HG03108 (cell line): ENCODE measurements around the gene MYRIP.
"Not testable (repeated sequence)": the region's sequence is repeated elsewhere in the genome, so short reads cannot be mapped to it uniquely, and the experiment has no call there.

ENCODE experiments used
- ATAC-seq: cut with Tn5 transposase; IDR thresholded peaks from one replicate; pipeline ENCODE4 v1.9.1; 2021; ENCODE audit warnings: moderate library complexity; ENCODE audit not compliant: unreplicated experiment

Gene MYRIP

DNA sequence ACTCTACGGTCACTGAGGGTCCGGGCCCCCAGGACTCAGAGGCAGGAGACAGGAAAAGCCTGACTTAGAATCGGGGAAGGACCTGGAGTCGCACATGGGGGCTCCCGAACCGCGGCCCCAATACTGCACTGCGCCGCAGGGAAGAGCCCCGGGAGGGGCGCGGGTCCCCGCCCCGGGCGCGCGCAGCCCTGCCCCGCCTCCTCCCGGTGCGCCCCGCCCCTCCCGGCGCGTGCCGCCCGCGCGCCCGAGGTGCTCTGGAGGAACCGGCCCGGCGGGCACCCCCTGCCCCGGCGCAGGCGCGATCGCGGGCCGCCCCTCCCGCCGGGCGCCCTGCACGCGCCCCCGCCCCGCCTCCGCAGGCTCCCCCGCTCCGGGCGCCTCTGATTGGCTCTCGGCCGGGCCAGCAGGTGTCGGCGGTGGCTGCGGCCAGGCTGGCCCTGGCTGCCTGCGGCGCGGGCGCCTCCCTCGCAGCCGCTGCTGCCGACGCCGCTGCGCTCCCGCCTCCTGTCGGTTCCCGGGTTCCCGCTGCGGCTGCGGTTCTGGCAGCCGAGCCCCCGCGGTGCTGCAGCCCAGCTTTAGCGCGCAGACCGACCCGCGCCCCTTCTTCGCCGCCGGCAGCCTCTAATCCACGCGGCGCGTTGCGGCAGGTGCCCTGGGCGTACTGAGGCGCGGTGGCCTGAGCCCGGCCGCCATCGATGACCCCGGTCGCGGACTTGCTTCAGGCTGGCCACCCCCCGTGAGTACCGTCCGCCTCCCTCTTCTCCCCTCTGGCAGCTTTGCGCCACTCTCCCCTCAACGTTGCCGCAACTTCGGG, at the start of gene MYRIP:
Gene MYRIP, plus strand, starts transcription at position 429 of the 814 bp plus-strand sequence. CDS start 91,208 bp downstream, outside the sequence.
- ATAC-seq, result peak; percentile 66

DNA sequence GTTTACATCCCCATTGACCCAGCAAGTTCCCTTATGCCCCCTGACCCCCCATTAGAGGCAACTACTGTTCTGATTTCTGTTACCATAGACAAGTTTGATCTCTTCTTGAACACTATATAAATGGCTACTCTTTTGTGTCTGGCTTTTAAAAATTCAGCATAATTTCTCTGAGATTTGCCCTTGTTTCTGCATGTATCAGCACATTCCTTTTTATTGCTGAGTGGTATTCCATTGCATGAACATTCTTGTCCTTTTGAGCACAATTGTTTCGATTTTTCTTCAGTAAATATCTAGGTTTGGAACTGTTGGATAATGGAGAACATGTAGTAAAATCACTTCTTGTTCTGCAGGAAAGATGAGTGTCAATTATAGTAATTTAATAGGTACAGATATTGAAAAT, 49.1 kb upstream of the MYRIP start:
- ATAC-seq, result no peak

DNA sequence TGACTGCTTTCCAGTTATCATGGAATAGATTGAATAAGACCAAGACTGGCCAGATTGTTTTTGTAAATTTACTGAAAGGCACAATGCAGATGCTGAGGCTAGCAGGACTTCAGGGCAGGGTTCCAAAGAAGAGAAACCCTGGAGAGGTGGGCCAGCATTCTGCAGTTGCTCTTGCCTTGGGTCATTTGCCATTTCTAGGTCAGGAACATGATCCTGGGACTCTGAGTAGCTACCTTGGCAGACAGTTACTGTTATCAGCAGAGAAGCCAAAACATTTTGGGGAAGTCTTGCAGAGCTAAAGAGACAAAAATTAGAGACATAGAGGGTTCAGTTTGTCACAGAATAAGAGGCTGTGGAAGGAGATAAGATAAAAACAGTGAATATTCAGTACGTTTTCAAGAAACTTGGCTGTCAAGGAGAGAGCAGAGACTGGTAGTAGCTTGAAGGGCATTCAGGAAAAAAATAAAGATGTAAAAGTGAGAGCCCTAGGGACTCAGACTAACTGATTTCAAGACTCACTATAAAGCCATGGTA, 46.8 kb upstream of the MYRIP start:
- no peak for ATAC-seq

- ATAC-seq, result no peak
Observed at GRCh38 chr3:39763390-39763789, 46.0 kb upstream of the MYRIP start.

- ATAC-seq, result no peak
Observed at GRCh38 chr3:39765575-39765974, 43.8 kb upstream of the MYRIP start.

- ATAC-seq, result no peak
Observed at GRCh38 chr3:39766433-39766832, 43.0 kb upstream of the MYRIP start.

DNA sequence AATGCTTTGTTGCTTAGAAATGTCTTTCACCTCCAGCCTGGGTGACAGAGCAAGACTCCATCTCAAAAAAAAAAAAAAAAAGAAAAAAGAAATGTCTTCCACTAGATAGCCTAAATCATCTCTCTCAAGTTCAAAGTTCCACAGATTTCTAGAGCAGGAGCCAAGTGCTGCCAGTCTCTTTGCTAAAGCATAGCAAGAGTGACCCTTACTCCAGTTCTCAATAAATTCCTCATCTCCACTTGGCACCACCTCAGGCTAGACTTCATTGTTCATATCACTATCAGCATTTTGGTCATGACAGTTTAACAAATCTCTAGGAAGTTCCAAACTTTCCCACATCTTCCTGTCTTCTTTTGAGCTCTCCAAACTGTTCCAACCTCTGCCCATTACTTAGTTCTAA, 42.5 kb upstream of the MYRIP start:
- ATAC-seq, result not testable (repeated sequence)

DNA sequence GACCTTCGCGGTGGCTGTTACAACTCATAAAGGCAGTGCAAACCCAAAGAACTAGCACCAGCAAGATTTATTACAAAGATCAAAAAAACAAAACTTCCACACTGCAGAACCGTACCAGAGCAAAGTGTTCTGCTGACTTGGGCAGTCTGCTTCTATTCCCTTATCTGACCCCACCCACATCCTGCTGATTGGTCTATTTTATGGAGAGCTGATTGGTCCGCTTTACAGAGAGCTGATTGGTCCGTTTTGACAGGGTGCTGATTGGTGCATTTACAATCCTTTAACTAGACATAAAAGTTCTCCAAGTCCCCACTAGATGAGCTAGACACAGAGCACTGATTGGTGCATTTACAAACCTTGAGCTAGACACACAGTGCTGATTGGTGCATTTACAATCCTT, 31.2 kb upstream of the MYRIP start:
- not testable (repeated sequence) for ATAC-seq

DNA sequence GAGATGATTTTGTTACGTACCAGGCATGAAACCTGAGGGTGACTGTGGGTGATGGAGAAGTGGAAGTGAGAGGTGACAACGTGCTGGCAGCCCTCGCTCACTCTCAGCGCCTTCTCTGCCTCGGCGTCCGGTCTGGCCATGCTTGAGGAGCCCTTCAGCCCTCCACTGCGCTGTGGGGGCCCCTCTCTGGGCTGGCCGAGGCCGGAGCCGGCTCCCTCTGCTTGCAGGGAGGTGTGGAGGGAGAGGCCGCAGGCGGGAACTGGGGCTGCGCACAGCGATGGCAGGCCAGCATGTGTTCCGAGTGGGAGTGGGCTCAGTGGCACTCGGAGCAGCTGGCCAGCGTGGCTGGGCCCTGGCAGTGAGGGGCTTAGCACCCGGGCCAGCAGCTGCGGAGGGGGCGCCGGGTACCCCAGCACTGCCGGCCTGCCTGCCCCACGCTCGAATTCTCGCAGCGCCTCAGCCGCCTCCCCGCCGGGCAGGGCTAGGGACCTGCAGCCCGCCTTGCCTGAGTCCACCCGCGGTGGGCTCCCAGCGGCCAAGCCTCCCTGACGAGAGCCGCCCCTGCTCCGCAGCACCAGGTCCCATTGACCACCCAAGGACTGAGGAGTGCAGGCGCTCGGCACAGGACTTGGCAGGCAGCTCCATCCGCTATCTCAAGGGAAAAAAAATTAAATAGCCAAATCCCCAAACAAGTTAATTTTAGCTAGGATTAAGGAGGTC, 29.7 kb upstream of the MYRIP start:
- ATAC-seq, result no peak

DNA sequence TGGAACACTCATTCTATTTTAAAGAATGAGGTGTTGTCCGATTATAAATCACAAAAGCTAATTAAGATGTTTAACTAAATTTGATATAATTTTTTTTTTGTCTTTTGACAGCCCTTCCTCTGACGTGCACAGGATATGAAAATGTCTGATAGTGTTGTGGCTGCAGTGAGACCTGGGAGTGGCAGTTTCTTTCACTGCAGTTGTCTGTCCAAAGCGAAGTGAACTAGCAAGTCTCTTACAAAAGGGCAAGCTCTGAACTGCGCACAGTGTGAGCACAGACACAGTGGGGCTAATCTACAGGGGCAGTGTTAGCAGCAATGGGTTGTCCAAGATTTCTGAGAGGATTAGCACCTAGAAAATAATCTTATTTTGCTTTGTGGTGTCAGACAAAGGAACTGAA, 29.1 kb upstream of the MYRIP start:
- no peak for ATAC-seq

DNA sequence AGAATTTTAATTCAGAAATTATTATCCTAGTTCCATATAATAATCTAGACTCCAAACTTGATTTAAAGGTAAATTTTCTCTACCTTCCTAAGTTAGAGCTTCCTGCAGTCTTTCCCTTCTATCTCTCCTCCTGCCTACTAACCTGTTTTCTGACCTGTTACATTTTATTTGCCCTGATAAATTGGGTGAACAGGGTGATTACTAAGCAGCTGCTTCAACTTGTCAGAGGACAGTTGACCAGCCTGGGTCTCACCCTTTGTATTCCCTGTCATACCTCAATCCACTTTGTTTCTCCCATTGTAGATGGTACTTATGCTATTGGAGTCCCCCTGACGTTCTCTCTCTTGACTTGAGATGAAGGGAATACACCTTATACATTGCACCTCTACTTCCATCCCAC, 28.4 kb upstream of the MYRIP start:
- ATAC-seq, result no peak

DNA sequence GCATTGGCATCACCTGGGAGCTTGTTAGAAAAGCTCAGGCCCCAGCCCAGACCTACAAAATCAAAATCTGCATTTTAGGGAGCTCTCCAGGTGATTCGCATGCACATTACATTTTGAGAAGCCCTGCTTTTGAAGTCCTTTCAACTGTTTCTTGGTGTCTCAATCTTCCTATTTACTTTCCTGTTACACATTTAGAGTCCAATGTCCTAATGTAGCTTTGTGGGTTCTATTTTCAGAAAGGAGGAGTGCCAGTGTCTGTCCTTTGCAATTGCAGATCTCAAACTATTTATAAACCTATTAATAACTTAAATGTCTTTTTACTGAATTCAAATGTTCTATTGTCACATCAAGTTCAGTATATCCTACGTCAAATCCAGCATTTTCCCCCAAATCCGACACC, 27.8 kb upstream of the MYRIP start:
- no peak for ATAC-seq

DNA sequence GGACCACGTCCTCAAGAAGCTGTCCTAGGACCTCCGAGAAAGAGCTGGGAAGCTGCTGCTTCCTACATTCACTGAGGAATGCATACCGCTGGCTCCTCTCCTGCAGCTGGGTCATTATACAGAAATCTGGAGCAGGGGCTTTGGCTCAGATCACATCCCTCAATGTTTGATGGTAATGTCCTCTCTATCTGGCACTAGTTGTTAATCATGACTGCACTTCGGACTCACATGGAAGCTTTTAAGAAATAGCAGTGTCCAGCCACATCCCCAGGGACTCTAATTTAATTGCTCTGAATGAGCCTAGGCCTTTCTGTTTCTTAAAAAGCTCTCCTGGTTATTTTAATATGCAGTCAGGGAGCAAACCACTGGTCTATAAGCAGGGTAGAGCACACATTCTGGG, 25.7 kb upstream of the MYRIP start:
- no peak for ATAC-seq

- ATAC-seq, result no peak
Observed at GRCh38 chr3:39784922-39785321, 24.5 kb upstream of the MYRIP start.

DNA sequence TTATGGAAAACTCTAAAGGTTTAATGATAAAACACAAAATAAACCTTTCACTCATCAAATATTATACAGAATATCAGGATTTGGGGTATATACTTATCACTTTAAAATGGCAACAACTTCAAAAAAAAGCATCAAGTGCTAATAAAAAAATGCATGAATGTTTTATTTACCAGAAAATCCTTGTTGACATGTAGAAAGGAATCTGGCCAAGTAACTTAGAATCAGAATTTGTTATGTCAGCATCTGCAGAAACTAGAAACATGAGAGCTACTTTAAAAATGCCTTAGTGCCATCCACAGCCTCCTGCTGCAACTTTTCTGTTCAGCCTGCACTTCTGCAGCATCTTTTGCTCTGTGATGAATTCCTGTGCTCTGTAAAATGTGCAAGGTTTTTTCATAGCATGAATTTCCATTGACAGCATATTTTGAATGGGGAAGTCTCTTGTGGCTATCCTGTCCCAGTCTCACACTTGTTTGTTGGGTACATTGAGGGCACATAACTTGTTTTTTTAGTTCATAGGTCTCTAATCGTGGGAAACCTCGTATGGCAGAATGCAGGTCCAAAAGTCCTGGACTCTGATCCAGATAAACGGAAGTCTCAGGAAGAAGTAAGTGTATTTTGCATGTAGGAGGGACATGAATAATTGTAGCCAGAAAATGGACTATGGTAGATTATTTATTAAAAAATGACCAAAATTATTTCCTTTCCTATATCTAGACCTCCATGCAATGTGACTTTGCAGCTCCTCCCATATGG, 21.1 kb upstream of the MYRIP start:
- ATAC-seq, result no peak

DNA sequence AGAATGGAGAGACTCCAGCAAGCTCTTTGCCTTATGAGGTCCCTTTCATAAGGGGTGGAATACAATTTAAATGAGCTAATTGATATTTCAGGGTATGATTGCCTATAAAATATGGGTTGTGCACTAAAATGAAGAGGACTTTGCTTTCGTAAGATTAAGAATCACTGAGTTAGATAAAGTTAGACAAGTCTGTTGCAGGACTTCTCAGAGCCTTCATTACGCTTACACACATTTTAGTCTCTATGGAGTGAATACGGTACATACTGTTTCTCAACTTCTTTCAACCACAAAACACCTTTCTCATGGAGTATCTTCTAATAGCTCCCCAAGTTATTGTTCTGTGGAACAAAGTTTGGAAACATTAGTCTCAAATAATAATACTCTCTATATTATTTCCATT, 17.8 kb upstream of the MYRIP start:
- no peak for ATAC-seq

GRCh38 chr3:39794880-39795279, 14.5 kb upstream of the MYRIP start:
- no peak for ATAC-seq

DNA sequence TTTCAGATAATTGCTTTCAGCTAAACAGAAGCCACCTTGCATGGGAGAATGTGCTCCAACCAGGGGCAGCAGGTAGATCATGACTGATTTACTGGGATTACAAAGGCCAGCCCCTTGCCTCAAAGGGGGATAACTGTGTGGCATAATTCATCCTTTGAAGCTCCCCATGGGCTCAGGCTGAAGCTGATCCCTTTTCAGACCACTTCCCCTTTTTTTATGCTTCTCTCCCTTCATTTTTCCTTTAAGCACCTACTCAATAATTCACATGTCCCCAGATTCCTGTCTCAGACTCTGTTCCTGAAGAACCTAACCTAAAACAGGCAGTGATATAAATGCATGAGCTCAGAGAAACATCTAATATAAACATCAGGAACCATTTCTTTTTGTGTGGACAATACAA, 8.2 kb upstream of the MYRIP start:
- ATAC-seq, result no peak

GRCh38 chr3:39802486-39802885, 6.9 kb upstream of the MYRIP start:
- not testable (repeated sequence) for ATAC-seq

DNA sequence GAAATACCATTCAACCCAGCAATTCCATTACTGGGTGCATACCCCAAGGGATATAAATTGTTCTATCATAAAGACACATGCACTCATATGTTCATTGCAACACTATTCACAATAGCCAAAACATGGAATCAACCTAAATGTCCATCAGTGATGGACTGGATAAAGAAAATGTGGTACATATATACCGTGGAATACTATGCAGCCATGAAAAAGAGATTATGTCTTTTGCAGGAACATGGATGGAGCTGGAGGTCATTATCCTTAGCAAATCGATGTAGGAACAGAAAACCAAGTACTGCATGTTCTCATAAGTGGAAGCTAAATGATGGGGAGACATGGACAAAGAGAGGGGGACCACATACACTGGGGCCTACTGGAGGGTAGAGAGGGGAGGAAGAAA, 5.5 kb upstream of the MYRIP start:
- no peak for ATAC-seq

DNA sequence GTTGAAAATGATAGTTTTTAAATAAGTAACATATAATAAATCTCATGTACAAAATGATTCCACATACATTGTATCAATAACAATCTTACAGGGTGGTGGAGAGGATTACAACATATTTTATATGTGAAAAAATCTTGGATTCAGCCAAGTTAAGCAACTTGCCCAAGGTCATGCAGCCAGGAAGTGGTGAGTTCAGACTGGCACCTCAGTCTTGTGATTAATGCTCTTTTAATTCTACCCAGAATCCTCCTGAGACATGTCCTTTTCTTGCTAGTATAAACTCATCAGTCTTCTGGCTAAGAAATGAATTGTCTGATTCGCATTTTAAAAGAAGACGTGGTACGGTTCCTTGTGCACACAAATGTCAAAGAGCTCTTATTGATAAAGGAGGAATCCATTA, 4.5 kb upstream of the MYRIP start:
- ATAC-seq, result no peak
